HG03469 (cell line): ENCODE data around the gene AP4E1.
"Not testable (repeated sequence)": the region's sequence is repeated elsewhere in the genome, so short reads cannot be mapped to it uniquely, and the experiment has no call there.

ENCODE experiments used
- ATAC-seq: cut with Tn5 transposase; IDR thresholded peaks from one replicate; pipeline ENCODE4 v1.9.1; 2021; ENCODE audit warnings: mild to moderate bottlenecking, moderate library complexity, moderate number of reproducible peaks; ENCODE audit not compliant: unreplicated experiment

Gene AP4E1

DNA sequence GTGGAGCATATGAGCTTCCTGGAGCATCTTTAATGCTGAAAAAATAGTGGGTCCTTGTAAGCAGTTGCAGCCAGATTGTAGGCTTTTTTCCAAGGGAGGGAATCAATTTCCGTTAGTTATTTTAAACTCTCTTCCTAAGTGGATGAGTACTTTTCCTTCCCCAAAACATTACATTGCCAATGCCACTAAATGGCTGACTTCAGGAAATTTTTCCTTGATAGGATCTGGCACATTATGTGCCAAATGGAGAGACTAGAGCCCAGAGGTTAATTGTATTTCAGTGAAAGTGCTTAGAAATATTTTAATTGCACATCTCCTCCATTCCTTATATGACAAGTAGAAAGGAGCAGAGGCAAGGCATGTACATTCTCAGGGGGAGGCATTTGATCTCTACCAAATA lies 102.7 kb downstream of the AP4E1 start:
- no peak for ATAC-seq

- no peak for ATAC-seq
Measured at GRCh38 chr15:51016615-51017014, 108.1 kb downstream of the AP4E1 start.

GRCh38 chr15:51022206-51022605 lies 113.7 kb downstream of the AP4E1 start:
- no peak for ATAC-seq

DNA sequence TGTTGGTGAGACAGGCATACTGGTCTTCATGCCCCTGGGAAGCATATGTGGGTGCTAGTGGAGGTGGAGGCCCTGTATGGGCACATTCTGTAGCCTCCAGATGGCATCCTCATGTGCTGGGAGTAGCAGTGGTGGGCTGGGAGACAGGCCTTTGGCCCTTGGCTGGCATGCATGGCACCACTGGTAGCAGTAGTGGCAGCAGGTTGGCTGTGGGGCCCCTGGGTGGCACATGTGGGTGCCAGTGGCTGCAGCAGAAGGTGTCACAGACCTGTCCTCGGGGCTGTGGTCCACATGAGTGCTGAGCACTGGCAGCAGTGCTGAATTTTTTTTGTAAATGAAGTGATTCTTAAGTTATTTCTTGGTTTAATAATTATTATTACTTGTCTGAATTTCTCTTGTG lies 115.0 kb downstream of the AP4E1 start:
- ATAC-seq, result no peak

DNA sequence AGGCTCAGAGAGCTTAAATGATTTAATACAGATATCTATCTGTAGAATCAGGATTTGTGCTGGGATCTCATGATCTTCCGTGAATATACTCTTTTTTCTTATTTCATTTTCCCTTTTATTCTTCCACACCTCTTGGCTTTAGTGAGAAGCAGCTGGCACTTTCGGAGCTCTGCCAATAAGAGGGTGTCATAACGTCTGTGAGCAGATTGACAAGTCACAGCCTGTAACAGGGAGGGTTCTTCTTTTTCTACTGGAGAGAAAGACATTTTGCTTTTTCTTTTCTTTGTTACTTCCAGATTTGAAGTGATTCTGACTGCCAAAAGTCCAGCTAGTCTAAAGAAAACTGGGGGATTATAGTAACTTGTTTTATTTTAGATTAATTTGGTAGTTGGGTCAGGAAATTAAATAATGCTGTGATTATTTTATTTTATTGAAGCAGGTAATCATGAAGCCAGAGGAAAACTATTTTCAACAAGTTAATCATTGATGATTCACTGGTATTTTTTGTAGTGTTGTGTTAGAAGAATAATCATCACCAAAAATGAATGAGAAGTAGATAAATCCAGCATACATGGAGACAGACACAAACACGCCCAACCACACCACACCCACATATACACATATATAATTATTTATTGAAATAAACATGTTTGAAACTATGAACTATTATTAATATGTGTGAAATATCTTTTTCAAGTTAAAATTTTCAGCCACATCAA lies 116.4 kb downstream of the AP4E1 start:
- no peak for ATAC-seq

GRCh38 chr15:51025454-51025846 lies 117.0 kb downstream of the AP4E1 start:
- ATAC-seq, result no peak

DNA sequence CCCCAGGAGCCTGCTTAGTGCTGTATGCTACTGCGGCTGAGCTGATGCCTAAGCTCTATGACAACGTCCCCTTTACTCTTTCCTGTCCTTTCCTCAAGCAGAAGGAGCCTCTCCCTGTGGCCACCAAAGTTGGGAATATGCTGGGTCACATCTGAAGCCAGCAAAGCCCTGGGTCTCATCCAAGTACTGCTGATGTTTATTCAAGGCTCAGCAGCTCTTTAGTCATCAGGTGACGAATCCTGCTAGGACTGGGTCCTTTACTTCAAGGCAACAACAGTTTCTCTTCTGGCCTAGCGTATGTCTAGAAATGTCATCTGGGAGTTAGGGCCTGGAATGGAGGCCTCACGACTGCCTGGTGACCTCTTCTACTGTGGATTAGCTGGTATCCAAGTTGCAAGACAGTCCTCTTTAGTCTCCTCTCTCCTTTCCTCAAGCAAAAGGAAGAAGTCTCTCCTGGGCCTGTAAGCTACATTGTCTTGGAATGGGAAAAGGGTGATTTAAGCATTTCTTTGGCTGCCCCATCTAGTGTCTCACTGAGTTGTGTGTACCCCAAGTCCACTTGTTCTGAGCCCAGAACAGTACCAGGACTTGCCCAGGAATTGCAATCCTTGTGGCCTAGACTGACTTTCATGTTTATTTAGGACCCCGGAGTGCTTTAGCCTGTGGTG lies 122.3 kb downstream of the AP4E1 start:
- no peak for ATAC-seq

DNA sequence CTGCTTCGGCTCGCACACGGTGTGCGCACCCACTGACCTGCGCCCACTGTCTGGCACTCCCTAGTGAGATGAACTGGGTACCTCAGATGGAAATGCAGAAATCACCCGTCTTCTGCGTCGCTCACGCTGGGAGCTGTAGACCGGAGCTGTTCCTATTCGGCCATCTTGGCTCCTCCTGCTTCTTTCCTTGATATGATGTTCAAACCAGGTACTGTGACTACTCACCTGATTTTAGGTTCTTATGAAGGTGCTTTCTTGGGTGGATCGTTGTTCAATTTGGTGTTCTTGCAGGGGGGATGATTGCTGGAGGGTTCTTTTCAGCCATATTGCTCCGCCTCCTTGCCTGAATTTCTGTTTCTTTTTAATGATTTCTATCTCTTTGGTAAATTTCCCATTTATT lies 129.0 kb downstream of the AP4E1 start:
- ATAC-seq, result not testable (repeated sequence)

- no peak for ATAC-seq
Measured at GRCh38 chr15:51038162-51038973, 129.9 kb downstream of the AP4E1 start.

GRCh38 chr15:51038974-51039319 lies 130.5 kb downstream of the AP4E1 start:
- no peak for ATAC-seq

- ATAC-seq, result no peak
Measured at GRCh38 chr15:51044037-51044727, 135.7 kb downstream of the AP4E1 start.

DNA sequence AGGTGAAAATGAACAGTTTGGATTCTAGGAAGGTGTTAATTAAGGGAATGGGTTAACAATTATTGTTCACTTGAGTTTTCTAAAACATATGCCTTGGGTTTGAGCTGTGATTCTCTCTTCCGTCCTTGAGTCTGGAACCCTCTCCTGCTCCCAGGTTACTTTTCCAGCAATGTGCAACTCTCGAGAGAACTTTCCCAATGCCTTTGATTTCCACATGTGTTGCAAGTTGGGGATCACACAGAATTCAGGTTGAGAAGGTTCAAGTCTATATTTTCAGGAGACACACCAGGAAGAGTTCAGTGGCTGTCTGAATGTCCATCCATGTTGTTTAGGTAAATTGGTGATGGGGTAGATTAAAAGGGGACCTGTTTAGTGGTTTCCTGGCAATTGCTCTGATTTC lies 137.5 kb downstream of the AP4E1 start:
- no peak for ATAC-seq

DNA sequence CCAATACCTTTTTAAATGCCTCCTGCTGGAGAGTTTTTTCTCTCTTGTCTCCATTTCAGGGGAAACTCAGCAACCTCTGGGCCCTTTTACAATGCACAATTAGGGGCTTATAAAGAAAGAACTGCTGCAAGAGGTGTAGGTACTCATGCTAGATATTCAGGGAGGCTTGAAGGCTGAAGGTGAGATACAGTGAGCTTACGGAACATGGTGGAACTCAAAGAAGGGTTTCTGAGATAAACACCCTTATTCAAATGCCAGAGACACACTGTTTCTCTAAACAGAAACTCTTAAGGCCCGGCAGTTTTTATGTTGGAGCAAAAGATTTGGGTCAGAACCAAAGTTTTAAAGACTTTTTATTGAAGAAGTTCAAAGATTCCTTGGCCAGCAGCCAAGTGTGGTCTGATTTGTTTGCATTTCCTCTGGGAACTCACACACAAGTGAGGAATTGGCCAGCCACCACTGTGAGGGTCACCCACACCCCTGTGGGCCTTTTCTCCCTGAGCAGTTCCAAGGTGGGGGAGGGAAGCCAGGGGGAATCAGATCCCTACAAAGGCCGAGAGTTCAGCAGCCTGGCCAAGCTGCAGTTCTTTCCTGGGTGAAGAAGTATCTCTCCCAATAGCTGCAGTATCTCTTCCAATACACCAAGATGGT lies 138.4 kb downstream of the AP4E1 start:
- ATAC-seq, result no peak

DNA sequence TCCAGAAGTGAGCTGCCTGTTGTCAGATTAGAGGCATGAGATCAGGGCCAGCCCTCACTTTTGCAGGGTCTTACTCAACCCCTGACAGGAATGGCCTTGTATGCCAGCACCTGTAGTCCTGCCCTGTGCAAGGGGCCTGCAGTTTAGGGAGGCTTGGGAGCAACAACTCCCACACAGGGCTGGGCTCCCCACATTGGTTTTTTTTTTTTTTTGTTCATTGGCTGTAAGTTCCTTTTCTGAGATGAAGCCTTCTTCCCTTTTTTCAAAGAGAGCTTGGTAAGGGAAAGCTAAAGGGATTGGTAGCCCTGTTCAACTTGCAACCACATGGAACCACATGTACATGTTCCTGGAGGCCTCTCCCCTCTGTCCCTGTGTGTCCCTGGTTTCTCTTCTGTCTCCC lies 139.8 kb downstream of the AP4E1 start:
- no peak for ATAC-seq

DNA sequence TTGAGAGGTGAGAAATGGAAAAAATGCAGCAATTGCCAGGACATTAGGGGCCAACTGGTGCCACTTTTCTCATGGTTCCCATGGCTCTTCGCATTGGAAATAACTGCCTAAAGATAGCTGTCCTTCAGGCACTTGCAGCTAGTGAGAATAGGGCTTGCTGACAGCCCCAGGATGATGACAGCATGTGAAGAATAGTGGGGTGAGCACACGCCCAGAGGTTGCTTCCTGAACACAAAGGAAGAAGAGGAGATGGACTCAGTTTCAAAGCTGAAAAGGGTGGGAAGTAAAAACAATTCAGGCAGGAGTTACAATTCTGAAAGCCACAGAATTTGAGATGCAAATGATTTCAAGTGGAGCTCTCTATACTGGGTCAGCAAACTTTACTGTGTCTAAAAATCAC lies 140.6 kb downstream of the AP4E1 start:
- no peak for ATAC-seq

- no peak for ATAC-seq
Measured at GRCh38 chr15:51051776-51052175, 143.3 kb downstream of the AP4E1 start.

DNA sequence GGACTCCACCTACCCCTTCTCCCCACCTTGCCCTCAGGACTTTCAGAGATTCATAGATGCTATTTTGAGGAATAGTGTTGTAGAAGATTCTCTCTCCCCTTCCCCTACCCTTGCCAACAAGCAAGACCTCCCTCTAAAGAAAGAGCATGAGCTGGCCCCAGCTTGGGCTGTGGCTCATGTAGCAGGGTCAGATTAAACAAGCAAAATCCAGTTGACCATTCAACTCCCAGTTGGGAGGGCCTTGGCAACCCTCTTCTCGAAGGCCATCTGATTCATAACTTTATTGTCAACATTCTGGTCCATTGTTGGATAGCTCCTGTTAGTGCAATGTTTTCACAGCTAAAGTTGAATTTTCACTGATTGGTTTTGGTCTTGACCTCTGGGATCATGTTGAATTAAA lies 145.1 kb downstream of the AP4E1 start:
- ATAC-seq, result no peak

- no peak for ATAC-seq
Measured at GRCh38 chr15:51054535-51054934, 146.1 kb downstream of the AP4E1 start.
